Stimulated activated CD4-positive, alpha-beta T cell treated with anti-CD3 and anti-CD28 coated beads, TNF-alpha, amount 100 ng/mL, for 1 hour (primary cell): ENCODE results near the gene CYP4F22.
"Not testable (repeated sequence)": the region's sequence is repeated elsewhere in the genome, so short reads cannot be mapped to it uniquely, and the experiment has no call there.

Experiments used
- DNase-seq, 3 donors: peaks; one replicate each; pipeline ENCODE4 v3.0.0-alpha.2; 2020; ENCODE audit warnings: low read depth in 3 of 3, low spot score in 1 of 3

CYP4F22 gene

DNA sequence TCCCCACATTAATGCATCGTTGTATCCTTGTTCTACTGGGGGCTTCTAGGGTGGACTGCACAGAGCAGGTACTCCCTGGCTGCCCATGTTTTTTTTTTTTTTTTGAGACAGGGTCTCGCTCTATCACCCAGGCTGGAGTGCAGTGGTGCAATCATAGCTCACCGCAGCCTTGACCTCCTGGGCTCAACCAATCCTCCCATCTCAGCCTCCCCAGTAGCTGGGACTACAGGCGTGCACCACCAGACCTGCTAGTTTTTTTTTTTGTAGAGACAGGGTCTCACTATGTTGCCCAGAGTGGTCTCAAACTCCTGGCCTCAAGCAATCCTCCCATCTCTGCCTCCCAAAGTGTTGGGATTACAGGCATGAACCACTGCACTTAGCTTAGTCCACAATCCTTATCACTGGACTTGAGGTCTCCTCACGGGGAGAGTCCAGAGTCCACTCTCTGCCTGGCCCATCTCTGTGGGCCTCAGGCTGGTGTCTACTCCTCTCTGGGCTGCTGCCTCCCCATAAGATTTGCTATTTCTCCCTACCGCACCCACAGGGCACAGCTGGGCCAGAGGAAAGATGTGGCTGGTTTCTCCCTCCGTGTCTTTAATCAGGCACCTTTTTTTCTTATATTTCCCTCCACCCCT lies 56.3 kb downstream of the CYP4F22 start:
- DNase-seq, result no peak

DNA sequence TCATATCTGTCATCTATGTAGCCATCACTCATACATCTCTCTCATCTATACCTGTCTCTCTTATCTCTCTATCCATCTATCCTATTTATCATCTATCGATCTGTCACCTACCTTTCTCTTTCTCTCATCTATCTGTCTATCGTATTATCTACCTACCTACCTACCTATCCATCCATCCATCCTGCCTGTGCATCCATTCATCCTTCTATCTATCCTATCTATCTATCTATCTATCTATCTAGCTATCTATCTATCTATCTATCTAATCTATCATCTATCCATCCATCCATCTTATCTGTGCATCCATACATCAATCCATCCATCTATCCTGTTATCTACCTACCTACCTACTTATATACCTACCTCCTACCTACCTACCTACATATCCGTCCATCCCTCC lies 62.1 kb downstream of the CYP4F22 start:
- no peak for DNase-seq

DNA sequence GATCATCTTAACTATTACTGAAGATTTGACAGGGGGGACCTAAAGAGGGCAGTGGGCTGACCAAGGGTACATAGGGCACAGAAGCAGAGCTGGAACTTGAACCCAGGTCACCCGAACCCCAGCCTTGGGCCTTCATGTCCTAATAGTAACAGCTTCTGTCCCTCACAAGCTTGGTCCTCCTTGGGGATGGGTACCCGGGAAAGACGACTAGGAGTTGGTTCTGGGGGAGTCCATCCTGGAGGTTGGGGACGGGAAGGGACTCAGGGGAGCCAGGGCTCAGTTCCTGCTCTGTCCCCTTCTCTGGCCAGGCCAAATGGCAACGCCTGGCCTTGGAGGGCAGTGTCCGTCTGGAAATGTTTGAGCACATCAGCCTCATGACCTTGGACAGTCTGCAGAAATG lies 67.1 kb downstream of the CYP4F22 start:
- no peak for DNase-seq

DNA sequence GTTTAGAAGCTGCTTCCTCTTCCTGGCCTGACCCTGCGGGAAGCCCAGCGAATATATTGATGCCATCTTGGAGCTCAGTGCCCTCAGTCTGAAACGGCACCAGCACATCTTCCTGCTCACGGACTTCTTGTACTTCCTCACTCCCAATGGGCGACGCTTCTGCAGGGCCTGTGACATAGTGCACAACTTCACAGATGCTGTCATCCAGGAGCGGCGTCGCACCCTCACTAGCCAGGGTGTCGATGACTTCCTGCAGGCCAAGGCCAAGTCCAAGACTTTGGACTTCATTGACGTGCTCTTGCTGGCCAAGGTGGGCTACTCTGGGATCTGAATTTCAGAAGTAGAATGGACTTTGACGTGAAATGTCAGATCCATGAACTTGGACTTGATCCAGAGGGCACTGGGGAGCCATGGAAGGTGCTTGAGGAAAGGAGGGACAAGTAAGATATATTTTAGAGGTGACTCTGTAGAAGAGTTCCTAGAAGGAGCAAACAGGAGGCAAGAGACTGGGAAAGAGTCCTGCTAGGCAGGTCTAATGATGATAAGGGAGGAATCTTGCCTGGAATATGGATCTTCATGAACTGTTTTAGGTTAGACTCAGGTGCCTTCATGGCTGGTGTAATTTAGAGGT lies 68.3 kb downstream of the CYP4F22 start:
- DNase-seq, result no peak

DNA sequence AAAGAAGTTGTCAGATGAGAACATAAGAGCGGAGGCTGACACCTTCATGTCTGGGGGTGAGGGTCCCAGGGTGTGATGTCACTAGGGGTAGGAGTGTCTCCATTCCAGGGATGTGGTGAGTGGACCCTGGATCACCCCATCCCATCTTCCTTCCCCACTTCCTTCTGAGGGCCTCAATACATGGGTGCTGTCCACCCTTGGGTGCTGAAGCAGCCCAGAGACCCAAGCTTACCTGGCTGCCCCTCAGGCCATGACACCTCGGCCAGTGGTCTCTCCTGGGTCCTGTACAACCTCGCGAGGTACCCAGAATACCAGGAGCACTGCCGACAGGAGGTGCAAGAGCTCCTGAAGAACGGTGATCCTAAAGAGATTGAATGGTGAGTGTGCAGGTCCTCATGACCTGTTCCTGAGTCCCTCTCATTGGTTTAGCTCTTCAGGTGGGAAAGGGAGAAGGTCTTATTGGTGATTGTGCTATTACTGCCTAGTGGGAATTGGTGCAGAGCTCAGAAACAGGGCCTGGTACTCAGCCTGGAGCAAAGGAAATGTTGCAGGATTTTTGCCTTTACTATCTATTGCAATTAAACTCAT lies 69.0 kb downstream of the CYP4F22 start:
- DNase-seq, result no peak

DNA sequence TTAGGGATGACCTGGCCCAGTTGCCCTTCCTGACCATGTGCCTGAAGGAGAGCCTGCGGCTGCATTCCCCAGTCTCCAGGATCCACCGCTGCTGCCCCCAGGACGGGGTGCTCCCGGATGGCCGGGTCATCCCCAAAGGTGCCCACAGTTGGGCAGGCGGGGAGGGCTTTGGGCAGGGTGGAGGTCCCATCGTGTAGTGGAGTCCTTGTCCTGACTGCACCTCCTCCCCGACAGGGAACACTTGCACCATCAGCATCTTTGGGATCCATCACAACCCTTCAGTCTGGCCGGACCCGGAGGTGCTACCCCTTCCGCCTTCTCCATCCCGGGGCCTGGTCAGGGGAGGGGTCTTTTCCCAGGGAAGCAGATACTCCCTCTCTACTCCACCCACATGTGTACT lies 75.0 kb downstream of the CYP4F22 start:
- no peak for DNase-seq

DNA sequence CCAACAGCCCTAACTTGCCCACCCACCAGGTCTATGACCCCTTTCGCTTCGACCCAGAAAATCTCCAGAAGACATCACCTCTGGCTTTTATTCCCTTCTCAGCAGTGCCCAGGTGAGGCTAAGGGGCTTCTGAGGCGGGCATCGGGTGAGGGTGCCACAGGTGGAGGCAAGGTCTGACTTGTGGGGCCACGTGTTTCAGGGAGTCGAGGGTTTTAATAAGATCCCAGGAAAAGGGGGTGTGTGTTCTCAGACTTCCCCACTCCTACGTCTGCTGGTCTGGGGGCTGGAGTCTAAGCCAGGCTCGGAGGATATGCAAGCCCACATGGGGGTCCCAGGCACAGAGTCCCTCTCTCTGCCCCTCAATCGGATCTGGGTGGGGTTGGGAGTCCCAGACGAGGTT lies 75.8 kb downstream of the CYP4F22 start:
- DNase-seq, result no peak

DNA sequence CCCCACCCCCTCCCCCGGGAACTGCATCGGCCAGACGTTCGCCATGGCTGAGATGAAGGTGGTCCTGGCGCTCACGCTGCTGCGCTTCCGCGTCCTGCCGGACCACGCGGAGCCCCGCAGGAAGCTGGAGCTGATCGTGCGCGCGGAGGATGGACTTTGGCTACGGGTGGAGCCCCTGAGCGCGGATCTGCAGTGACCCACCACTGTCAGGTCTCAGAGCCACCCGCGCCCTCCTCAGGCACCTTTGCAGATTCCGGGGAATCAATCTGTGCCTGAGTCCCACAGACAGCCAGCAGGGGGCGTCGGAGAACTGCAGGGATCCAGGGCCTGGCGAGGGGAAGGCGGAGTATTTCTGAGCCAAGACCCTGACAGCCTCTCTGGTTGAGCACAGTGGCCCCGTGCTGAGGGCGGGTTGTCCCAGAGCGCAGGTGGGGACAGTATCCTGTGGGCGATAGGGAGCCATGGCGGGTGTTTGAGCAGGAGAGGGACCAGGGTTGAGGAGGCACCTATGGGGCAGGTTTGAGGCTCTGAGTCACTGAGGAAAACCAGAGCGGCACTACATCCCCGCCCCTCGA lies 76.3 kb downstream of the CYP4F22 start:
- peak; percentile 38 to 85 (median 64) for DNase-seq

DNA sequence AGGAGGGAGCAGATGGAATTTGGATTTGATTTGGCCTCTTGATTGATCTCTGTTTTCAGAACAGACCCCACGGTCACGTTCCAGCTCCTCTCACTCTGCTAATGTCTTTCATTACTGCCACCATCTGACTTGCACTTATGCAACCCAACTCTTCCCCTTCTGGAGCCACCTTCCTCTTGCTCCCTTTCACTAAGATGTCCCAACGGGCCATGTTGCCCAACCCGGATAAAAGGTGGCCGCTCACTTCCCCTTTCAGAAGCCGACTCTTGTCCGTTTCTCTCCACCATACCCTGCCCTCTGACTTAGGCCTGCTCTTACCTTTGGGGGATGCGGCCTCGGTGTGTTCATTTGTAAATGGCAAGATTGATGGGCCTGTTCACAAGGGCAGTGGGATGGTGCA lies 79.3 kb downstream of the CYP4F22 start:
- no peak for DNase-seq

DNA sequence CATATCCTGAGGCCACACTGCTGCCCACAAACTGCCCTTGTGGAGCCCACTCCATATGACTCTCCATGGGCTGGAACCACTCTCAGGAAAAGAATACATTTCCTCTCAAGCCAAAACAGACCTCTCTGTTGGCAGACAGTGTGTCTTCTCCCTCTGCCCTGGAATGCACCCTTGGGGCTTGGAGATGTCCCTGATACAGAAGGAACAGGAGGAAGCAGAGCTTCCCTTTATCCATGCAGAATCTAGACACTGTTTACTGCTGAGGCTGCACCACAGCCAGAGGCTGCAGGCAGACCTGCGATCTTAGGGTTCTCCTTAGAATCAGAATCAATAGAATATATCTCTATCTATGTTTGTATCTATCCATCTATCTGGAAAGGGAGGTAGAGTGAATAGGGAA lies 79.9 kb downstream of the CYP4F22 start:
- no peak for DNase-seq

DNA sequence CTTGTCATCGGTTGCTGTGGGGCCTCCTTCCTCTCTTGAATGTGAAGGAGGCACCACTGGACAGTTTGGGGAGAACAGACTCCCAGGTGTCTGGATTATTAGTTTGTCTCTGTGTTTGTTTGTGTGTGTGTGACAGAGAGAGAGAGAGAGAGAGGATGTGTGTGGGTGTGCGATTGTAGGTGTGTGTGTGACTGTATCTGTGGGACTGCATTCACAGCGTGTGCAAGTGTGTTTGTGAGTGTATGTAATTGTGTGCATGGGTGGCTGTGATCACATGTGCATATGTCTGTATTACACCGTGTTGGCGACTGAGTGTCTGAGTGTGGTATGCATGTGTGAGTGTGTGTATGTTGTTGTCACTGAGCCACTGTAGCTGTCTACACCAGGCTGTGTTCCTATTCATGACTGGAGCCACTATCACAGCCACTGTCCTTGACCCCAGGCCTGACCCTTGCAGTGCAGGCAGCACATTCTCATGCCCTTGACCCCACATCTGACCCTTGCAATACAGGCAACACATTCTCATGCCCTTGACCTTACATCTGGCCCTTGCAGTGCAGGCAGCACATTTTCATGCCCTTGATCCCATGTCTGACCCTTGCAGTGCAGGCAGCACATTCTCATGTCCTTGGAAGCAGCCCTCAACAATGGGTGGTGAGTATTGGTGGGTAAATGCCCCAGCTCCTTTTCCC lies 81.6 kb downstream of the CYP4F22 start:
- DNase-seq, result no peak

DNA sequence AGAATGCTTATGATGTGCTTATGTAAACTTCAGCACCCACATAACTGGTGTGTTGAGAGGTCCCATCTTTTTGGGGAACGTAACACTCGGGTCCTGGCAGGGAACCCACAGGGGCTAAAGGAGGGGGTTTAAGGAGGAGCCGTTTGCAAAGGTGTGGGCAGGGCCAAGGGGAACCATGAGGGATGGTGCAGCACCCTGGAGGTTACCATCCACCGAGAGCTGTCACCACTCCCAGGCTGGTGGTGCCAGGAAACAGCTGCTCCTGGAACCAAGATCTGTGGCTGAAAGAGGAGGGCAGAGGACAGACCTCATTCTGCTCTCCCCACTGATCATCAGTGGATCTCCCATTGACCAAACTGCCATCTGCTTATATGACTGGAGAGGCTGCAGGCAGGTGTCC lies 83.5 kb downstream of the CYP4F22 start:
- no peak for DNase-seq

DNA sequence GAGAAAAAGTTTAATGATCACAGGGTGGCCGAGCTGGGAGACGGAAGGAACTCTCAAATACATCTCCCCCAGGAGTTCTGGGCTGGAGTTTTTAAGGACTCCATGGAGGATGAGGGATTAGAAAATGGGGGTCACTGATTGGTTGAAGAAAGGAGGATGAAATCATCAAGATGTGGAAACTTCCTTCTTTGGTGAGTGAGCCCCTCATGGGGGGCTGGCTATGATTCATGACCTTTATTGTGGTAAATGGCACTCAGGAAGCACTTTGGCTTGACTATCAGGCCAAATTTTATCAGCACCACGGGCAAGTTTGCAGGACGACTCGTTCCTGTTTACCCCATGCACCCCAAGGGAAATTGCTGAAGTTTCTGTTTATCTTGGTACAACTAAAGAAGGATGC lies 84.2 kb downstream of the CYP4F22 start:
- not testable (repeated sequence) for DNase-seq

DNA sequence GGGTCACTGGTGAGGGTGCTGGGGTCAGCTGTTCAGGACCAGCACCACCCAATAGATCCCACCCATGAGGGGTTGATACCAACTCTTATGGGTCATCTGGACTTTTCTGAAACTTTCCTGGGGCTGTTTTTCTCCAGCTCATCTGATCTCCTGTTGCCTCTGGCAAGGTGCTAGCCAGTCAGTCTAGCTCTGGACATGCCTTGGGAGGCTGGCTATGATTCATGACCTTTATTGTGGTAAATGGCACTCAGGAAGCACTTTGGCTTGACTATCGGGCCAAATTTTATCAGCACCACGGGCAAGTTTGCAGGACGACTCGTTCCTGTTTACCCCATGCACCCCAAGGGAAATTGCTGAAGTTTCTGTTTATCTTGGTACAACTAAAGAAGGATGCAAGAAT lies 85.4 kb downstream of the CYP4F22 start:
- not testable (repeated sequence) for DNase-seq

DNA sequence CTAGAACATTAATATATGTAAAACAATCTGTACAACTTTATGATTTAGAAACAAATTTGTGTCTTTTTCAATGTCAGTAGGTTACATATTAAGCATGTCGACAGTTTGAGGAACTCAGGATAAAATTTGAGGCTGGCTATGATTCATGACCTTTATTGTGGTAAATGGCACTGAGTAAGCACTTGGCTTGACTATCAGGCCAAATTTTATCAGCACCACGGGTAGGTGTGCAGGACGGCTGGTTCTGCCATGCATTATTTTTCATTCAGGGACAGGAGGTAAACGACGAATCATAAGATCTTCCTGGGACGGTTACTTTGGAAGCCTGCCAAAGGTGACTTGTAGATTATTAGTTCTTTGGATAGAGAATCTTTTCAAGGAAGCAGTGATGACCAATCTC lies 86.7 kb downstream of the CYP4F22 start:
- no peak for DNase-seq
